ENCODE data around the gene ZNF487. TPM values are rescaled to one million over a fixed set of nuclear protein-coding genes. Genes with fewer than 3 reads are reported as not detected.

The ZNF487 gene
- total and polyA plus RNA-seq, 2 of the 4 experiments (the other 2 are of a cell fraction): 1.7 to 2.7 TPM

GRCh38 chr10:43391496-43391895 is 45.4 kb upstream of the ZNF487 start (continued):
- no peak for TF ChIP-seq CTCF (conservative IDR thresholded peaks at IDR 0.05; ENCODE audit: low read depth, low read length)
- TF ChIP-seq BHLHE40 (IDR thresholded peaks at IDR 0.05; ENCODE audit: low read depth, low read length): no peak
- TF ChIP-seq CHD1 (IDR thresholded peaks at IDR 0.05; ENCODE audit: low read depth, low read length): no peak
- TF ChIP-seq MAZ (IDR thresholded peaks at IDR 0.05; ENCODE audit: borderline replicate concordance, low read depth, low read length): no peak
- no peak for TF ChIP-seq MAFK (IDR thresholded peaks at IDR 0.05; ENCODE audit: low read depth, low read length)

- Histone ChIP-seq H3K9me1 (ENCODE audit: insufficient read depth, low read length) (peaks cover 3% of the 10 kb centered on the region; the same call in 1 of the 2 replicates), H3K56ac (ENCODE audit: extremely low read depth, insufficient read depth, low read length) (no peak overlapping the region), H3K4ac (ENCODE audit: low read depth, low read length) (no peak overlapping the region), H3K4me1 (ENCODE audit: control insufficient read depth, insufficient read depth, low read length) (peaks cover 2% of the 10 kb centered on the region; the same call in 1 of the 2 replicates), H3K14ac (replicated peaks; ENCODE audit: low read depth, low read length) (no peak overlapping the region), H3K36me3 (ENCODE audit: control insufficient read depth, insufficient read depth, low read length) (peaks cover 47% of the 10 kb centered on the region), H2BK120ac (ENCODE audit: low read depth, low read length) (no peak overlapping the region), H3K4me2 (ENCODE audit: low read depth, low read length) (no peak overlapping the region), H3K9me3 (ENCODE audit: control insufficient read depth, insufficient read depth, low read length) (no peaks in the 10 kb centered on the region), H4K5ac (ENCODE audit: low read depth, low read length) (no peak overlapping the region), H4K20me1 (ENCODE audit: insufficient read depth, low read length) (peaks cover 80% of the 10 kb centered on the region), H2BK15ac (ENCODE audit: low read depth, low read length) (no peak overlapping the region), H3K27me3 (ENCODE audit: control insufficient read depth, insufficient read depth, low read length) (no peaks in the 10 kb centered on the region), H3K23ac (ENCODE audit: low read depth, low read length) (peak overlapping the region; percentile 35; the same call in 1 of the 2 replicates), H2AK9ac (replicated peaks; ENCODE audit: low read depth, low read length, poor library complexity) (no peak overlapping the region), H4K8ac (ENCODE audit: low read depth in 2 of 2, low read length in 2 of 2) (no peak overlapping the region), H3K18ac (ENCODE audit: low read depth, low read length) (no peak overlapping the region), H3K79me1 (ENCODE audit: low read depth in 1 of 2, low read length in 2 of 2) (peaks cover 28 to 67% of the 10 kb centered on the region in 2 experiments), H2BK20ac (ENCODE audit: low read depth, low read length) (no peak overlapping the region), H3K27ac (ENCODE audit: insufficient read depth, low read length) (no peak overlapping the region), H2AFZ (replicated peaks; ENCODE audit: low read length, poor library complexity) (no peak overlapping the region), H2AK5ac (ENCODE audit: low read depth, low read length) (no peak overlapping the region), H3K4me3 (ENCODE audit: insufficient read depth, low read depth, low read length) (no peak overlapping the region), H2BK5ac (ENCODE audit: low read depth, low read length, poor library complexity, severe bottlenecking) (no peak overlapping the region), H3K9ac (ENCODE audit: low read depth, low read length) (no peak overlapping the region), H4K91ac (ENCODE audit: insufficient read depth, low read depth, low read length) (no peak overlapping the region)
- ChIA-PET POLR2A (ENCODE audit: unreplicated experiment) (no interaction called here), CTCF (no interaction called here)
- intact Hi-C loops (cut with micrococcal nuclease) (no loop called here), in situ Hi-C loops (cut with MboI; ENCODE audit: low sequenced_read_pairs) (no loop called here), dilution Hi-C loops (cut with HindIII; ENCODE audit: low sequenced_read_pairs, unreplicated experiment) (no loop called here)
- 100% methylated on average over 1 of the region's 3 CpGs; no CpG with 5 or more reads in 1 of the 2 experiments for whole genome bisulfite sequencing, 2 experiments (ENCODE audit: extremely low coverage in 2 of 2, insufficient read length in 1 of 2)
- DNase-seq: no peak
- ATAC-seq (ENCODE audit: low read depth): no peak
- BruUV-seq (replicated peaks): no TSS peak
- TF ChIP-seq MAFK (IDR thresholded peaks at IDR 0.05; ENCODE audit: low read depth, low read length): no peak
- TF ChIP-seq ELK1 (IDR thresholded peaks at IDR 0.05; ENCODE audit: borderline replicate concordance, low read depth, low read length): no peak
- TF ChIP-seq MAZ (IDR thresholded peaks at IDR 0.05; ENCODE audit: borderline replicate concordance, low read depth, low read length): no peak
- TF ChIP-seq USF2 (IDR thresholded peaks at IDR 0.05; ENCODE audit: low read depth, low read length): no peak
- no peak for TF ChIP-seq BHLHE40 (IDR thresholded peaks at IDR 0.05; ENCODE audit: low read depth, low read length)
- no peak for TF ChIP-seq NFE2L2 (IDR thresholded peaks at IDR 0.05; ENCODE audit: low read depth, low read length)
- no peak for TF ChIP-seq FOS (IDR thresholded peaks at IDR 0.05; ENCODE audit: low read depth, low read length)
- TF ChIP-seq CHD1 (IDR thresholded peaks at IDR 0.05; ENCODE audit: low read depth, low read length): no peak
- TF ChIP-seq CEBPB (IDR thresholded peaks at IDR 0.05; ENCODE audit: low read depth, low read length): no peak
- TF ChIP-seq POLR2A (IDR thresholded peaks at IDR 0.05; ENCODE audit: low read depth, low read length): no peak
- no peak for TF ChIP-seq RCOR1 (IDR thresholded peaks at IDR 0.05; ENCODE audit: insufficient replicate concordance, low read length)
- TF ChIP-seq RAD21 (IDR thresholded peaks at IDR 0.05; ENCODE audit: low read length): no peak
- TF ChIP-seq MXI1 (IDR thresholded peaks at IDR 0.05; ENCODE audit: borderline replicate concordance, low read depth, low read length): no peak
Observed at GRCh38 chr10:43392748-43393147, 44.2 kb upstream of the ZNF487 start.

All from IMR-90 (cell line).